ENCODE data around the gene MRPS2.
"Not testable (repeated sequence)": the region's sequence is repeated elsewhere in the genome, so short reads cannot be mapped to it uniquely, and the experiment has no call there.

The MRPS2 gene

DNA sequence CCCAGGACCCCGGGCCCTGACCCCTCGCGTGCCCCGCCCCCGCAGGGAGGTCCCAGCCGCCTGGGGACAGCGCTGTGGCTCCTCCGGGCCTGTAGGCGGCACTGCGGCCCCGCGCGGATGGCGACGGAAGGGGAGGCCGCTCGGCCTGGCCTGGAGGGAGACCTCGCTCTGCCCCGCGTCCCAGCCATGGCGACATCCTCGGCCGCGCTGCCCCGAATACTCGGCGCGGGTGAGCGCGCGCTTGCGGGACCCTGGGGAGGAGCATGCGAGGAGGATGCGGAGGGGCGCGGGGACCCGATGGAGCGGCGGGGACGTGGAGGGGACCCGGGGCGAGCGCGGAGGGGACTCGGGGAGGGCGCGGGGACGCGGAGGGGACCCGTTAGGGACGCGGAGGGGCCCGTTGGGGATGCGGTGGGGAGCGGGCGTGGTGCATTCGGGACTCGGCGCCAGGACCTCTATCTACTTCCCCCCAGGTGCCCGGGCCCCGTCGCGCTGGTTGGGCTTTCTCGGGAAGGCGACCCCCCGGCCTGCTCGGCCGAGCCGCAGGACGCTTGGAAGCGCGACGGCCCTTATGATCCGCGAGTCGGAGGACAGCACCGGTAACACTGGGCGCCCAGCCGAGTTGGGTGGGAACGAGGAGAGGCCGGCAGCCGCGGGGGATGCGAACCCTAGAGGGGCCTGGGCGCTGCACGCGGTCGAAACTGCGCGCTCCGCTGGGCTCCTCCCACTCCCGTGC lies at the start of gene MRPS2:
Gene MRPS2 (plus strand): TSS at position 158 of the 736 bp plus-strand sequence. CDS start 29 bp downstream, at position 187.
- peak; percentile 85 for DNase-seq

DNA sequence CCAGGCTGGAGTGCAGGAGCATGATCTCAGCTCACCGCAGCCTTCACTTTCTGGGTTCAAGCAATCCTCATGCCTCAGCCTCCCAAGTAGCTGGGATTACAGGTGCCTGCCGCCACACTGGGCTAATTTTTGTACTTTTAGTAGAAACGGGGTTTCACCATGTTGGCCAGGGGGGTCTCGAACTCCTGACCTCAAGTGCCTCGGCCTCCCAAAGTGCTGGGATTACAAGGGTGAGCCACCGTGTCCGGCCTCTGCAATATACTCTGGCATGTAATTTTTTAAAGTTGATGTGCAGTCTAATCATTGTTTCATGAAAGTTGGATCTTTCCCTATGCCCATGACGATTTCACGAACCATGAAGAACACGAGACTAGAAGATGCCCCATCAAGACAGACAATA lies 49.5 kb upstream of the MRPS2 start:
- DNase-seq, result no peak

- not testable (repeated sequence) for DNase-seq
Measured at GRCh38 chr9:135451909-135452308, 48.6 kb upstream of the MRPS2 start.

DNA sequence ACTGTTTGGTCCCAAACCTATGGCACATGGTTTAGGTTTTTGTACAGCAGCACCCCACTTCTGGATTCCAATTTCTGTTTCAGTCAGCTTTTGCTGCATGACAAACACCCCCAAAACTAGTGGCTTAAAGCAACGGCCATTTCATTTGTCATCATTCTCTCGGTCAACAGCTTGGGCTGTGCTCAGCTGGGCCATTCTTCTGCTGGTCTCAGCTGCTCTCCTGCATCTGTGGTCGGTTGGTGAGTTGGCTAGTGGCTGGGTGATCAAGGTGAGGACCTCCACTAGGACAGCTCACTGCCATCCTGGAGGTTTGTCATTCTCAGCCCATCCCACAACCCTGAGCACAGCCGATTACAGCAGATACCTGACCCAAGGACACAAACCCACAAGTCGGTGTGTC lies 45.7 kb upstream of the MRPS2 start:
- DNase-seq, result no peak

DNA sequence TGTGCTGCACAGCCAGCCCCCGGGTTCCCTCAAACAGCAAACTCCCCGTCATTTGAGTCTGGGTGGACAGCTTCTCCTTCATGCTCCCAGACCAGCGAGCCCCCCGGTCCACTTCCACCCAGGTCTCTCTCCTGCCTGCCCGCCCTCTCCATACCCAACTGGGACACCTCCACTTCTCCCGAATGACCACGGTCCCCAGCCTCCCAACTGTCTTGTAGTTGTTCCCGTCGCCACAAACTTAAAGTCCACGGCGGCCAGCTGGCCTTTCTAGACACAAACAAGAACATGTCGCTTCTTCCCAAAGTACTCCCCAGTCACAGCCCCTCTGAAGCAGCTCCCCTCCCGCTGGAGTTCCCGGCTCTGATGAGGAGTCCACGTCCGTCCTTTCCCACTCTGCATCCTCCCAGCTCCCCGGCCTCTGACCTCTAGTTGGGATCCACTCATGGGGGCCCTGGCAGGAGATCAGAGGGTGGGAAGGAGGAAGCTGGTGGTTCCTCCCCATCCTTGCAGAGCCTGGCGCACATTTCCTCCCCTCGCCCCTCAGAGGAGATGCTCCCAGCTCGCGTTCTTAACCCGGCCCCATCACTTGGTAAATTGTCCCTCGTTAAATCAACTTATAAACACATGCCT lies 45.0 kb upstream of the MRPS2 start:
- no peak for DNase-seq

DNA sequence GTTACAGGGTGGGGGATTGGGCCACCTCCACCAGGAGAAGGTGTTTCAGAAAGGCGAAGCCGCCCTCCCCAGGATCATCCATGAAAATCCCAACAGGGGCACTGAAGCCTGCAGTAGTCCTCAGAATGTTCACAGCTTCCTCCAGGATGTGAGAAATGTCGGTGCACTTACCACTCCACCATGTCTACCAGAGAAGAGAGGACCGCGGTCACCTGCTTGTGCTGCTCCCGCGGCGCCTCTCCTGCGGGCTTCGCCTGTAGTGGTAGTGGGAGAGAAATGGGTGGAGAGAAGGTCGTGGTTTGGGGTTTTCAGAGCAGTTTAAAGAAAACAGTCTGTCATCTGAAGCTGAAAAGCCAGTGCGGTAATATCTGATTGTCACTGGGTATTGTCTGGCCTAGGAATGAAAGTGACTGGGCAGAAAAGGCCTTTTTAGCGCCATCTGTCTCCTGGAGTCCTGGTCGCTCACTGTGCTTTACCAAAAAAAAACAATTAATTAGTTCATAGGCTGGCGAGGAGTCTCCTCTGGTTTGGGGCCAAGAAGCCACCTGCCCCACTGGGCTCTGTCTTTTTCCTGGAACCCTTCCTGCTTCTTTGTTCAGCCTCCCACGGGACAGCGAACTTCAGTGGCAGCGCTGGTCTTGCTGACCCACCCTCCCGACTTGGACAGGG lies 43.9 kb upstream of the MRPS2 start:
- no peak for DNase-seq

- DNase-seq, result not testable (repeated sequence)
Measured at GRCh38 chr9:135458478-135458877, 42.0 kb upstream of the MRPS2 start.

DNA sequence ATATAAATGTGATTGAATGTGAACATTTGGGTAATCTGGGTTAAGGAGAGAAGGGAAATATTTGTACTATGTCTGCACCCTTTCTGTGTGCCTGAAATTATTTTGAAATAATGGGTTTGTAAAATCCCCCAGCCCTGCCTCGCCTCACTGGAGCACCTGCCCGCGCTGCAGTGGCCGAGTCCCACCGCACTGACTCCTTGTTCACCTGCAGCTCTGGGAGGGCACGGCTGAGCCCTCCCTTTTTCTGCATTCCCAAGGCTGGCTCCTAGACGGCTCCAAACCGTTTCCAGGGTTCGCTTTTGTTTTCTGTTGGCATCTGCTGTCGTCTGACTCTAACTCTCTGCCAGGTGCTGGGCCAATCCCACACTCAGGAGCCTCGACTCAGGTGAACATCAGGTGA lies 38.5 kb upstream of the MRPS2 start:
- DNase-seq, result no peak

GRCh38 chr9:135463140-135463539 lies 37.3 kb upstream of the MRPS2 start:
- no peak for DNase-seq

DNA sequence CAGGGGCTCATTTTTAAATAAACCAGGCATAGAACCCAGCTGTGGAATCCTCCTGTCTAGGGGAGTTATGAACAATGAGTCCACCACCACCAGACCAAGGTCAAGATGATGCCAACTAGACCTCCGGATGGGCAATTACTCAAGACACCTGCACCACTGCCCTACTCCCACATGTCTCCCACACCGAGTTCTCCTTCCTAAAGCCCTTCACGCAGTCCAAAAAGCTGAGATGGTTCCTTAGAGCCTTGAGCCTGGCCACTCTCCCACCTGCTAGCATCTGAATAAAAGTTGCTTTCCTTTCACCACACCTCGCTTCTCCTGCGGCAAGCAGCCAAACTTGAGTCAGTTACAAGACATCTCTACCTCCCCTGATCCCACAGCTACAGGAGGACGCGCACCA lies 36.3 kb upstream of the MRPS2 start:
- DNase-seq, result no peak

GRCh38 chr9:135468854-135469521 lies 31.5 kb upstream of the MRPS2 start:
- peak; percentile 67 for DNase-seq

DNA sequence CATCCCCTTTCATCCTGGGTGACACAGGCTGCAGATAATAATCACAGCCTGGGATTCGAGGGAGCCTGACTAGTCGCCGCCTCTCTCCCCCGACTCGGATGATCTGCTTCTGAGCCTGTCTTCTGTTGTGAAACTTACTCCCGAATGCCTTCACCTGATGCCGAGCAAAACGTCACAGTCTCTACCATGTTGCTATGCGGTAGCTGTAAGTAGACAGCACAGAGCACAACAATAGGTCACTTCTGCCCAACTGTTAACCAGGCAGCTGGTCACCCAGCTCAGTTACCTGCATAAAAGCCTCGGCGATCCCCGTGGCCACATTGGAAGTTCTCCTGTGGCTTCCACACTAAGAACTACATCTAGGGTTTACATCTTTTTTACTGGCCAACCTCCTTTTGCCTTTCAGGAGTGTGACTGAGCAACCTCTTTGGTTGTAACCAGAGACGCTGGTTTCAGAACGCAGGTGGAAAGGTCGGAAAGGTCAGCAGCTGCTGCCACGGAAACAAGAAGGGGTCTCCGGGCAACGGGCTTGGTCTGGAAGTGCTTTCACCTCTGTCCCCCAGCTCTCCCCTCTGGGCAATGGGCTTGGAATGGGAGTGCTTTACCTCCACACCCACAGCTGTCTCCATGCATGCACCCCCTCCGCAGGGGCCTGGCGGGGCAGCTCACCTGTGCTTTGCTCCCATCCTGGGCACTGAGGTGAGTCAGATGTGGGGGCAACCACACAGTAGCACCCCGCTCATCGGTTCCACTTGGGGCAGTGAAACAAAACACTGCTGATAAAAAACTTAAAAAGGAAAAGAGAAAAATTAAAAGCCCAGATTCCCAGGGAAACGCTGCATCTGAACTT lies 28.5 kb upstream of the MRPS2 start:
- no peak for DNase-seq

- no peak for DNase-seq
Measured at GRCh38 chr9:135473972-135474543, 26.4 kb upstream of the MRPS2 start.

- DNase-seq, result no peak
Measured at GRCh38 chr9:135474915-135475314, 25.6 kb upstream of the MRPS2 start.

DNA sequence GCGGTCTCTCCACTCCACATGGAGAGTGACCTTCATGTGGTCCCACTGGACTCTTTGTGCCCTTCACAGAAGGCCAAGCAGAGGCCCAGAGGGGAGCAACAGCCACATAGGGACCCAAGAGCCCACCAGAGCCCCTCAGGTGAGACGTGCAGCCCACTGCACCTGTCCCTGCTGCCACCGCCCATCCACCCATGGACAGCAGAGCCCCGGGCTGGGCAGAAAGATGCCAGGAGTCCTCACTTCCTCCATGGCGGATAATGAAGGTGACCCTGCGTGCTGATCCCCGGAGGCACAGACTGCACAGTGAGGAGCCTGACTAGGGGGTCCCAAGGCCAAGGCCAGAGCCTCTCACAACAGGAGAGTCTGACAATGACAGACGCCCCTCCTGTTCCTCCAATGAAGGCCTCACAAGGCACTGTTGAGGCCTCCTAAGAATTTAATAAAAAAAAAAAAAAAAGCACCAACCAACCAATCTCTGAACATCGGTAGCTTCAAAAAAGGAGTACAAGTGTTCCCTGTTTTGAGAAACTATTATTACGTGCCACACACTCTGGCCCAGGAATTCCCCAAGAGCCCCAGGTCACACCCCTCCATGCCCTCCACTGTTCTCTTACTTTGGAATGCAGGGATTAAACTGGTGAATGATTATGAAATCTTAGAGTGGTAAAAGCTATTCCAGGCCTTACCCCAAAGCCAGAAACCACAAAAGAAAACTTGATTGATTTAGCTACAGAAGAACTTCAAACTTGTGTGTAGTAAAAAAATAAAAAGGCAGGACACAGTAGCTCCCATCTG lies 23.7 kb upstream of the MRPS2 start:
- DNase-seq, result no peak

DNA sequence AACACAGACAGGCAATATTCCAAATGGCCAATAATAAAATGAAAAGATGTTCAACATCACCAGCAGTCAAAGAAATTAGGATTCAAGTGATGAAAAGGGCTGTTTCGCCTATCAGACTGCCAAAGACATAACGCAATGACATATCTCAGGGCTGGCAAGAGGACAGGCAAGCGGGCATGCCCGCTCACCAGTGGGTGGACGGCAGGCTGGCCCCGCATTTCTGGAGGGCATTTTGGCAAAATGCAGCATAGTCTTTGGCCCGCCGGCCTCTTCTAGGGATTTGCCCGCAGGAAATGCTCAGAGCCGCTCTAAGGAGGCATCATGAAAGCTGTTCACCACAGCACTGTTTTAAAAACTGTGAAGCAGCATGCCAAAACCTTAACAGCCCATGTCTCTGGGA lies 22.3 kb upstream of the MRPS2 start:
- DNase-seq, result no peak

DNA sequence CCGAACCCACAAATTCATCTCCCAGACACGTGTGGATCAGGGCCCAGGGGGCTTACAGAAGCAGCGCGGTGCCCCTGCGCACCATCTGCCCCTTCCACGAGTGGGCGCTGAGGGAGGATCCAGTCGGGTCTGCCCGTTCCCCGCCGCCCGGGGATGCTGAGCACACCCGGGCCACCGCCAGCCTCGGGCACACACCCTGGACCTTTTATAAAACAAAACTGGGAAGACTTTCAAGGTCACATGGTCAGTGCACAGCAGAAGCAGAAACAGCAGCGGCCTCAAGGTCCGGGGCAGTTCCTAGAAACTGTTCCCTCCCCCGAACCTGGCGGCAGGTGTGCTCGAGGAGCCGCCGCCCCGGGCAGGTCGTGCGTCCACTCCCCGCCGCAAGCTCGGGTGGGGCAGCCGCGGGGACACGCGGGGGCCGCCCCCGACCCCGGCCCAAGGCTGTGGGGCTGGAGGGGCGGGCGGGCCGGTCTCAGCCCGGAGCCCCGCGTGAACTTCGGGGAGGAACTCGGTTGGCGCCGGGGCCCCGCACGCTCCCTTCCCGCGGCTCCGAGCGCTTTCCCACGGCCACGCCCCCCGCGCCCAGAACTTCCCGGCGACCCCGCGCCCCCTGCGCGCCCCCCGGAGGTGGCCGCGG lies 21.5 kb upstream of the MRPS2 start:
- no peak for DNase-seq

- DNase-seq, result no peak
Measured at GRCh38 chr9:135479469-135480052, 20.9 kb upstream of the MRPS2 start, which contains the start of gene PPP1R26. Gene PPP1R26 (plus strand): TSS chr9:135479782. CDS start chr9:135484511, 4,729 bp downstream.

- DNase-seq, result no peak
Measured at GRCh38 chr9:135480071-135480939, 20.2 kb upstream of the MRPS2 start.
